HL-60 (cell line): Measurements from ENCODE around the gene CCDC146.

ENCODE experiments used
- DNase-seq, 2 experiments: peaks; one replicate each; pipeline ENCODE4 v3.0.0-alpha.2; 2010 to 2020; ENCODE audit warnings: low read depth in 1 of 2, low spot score in 1 of 2
- H3K27ac ChIP-seq: fragments of 250-450 bp; sonication (Bioruptor Pico); replicated peaks from 2 replicates; pipeline ENCODE4 v1.5.1; 2020; ENCODE audit warnings: mild to moderate bottlenecking, moderate library complexity
- H3K27me3 ChIP-seq: fragments of 250-450 bp; sonication (Bioruptor Pico); 2 replicates; pipeline ENCODE4 v1.5.1; 2021; ENCODE audit warnings: mild to moderate bottlenecking, moderate library complexity; ENCODE audit not compliant: insufficient read depth, poor library complexity, severe bottlenecking
- H3K4me3 ChIP-seq: replicated peaks from 2 replicates; pipeline ENCODE4 v1.5.1; 2011; ENCODE audit warnings: mild to moderate bottlenecking, control low read depth, low read length; ENCODE audit not compliant: insufficient read depth
- CTCF ChIP-seq: IDR thresholded peaks from one replicate; pipeline ENCODE4 v1.5.1; 2011; ENCODE audit warnings: low read length, control low read depth, inconsistent platforms; ENCODE audit not compliant: insufficient read depth
- GABPA ChIP-seq: IDR thresholded peaks from 2 replicates; pipeline ENCODE4 v1.6.1; 2012; ENCODE audit warnings: low read depth
- POLR2AphosphoS5 ChIP-seq: IDR thresholded peaks from 2 replicates; pipeline ENCODE4 v1.6.1; 2012; ENCODE audit warnings: low read depth
- REST ChIP-seq: IDR thresholded peaks from 2 replicates; pipeline ENCODE4 v1.6.1; 2012; ENCODE audit warnings: low read depth; ENCODE audit not compliant: insufficient replicate concordance
- SPI1 ChIP-seq: IDR thresholded peaks from 2 replicates; pipeline ENCODE4 v1.6.1; 2012; ENCODE audit warnings: low read depth, mild to moderate bottlenecking, borderline replicate concordance

CCDC146 gene

GRCh38 chr7:77184990-77185389 lies 62.6 kb downstream of the CCDC146 start:
- no peak for TF ChIP-seq REST
- TF ChIP-seq SPI1, result no peak
- no peak for TF ChIP-seq CTCF
- TF ChIP-seq POLR2AphosphoS5, result no peak
- TF ChIP-seq GABPA, result no peak

GRCh38 chr7:77185866-77186265 lies 63.5 kb downstream of the CCDC146 start:
- DNase-seq, result no peak

More at GRCh38 chr7:77184990-77185389, 62.6 kb downstream of the CCDC146 start:
- no peak for DNase-seq
- H3K27me3 ChIP-seq, result no peaks in the 10 kb centered on the region
- H3K27ac ChIP-seq, result no peak overlapping the region
- no peak overlapping the region for H3K4me3 ChIP-seq

More at GRCh38 chr7:77185866-77186265, 63.5 kb downstream of the CCDC146 start:
- TF ChIP-seq REST (no peak), GABPA (no peak), CTCF (no peak), POLR2AphosphoS5 (no peak), SPI1 (no peak)
- Histone ChIP-seq H3K27me3 (no peaks in the 10 kb centered on the region), H3K4me3 (no peak overlapping the region), H3K27ac (no peak overlapping the region)
